ENCODE measurements around the gene CPNE5.

- TF ChIP-seq CTCF (IDR thresholded peaks at IDR 0.05) (no peak), CEBPB (IDR thresholded peaks at IDR 0.05) (no peak), RFX5 (IDR thresholded peaks at IDR 0.05) (no peak), POLR2A (IDR thresholded peaks at IDR 0.05; ENCODE audit: low read length) (no peak), CHD2 (IDR thresholded peaks at IDR 0.05; ENCODE audit: low read length, partially characterized antibody) (no peak), MAZ (IDR thresholded peaks at IDR 0.05; ENCODE audit: borderline replicate concordance, low read depth, low read length) (no peak), E2F6 (IDR thresholded peaks at IDR 0.05; ENCODE audit: borderline replicate concordance, low read depth) (no peak), MAX (IDR thresholded peaks at IDR 0.05) (no peak), PBX3 (IDR thresholded peaks at IDR 0.05) (no peak), ELK1 (IDR thresholded peaks at IDR 0.05; ENCODE audit: low read depth, low read length) (no peak), ZNF302 (CRISPR knock-in tag; IDR thresholded peaks at IDR 0.05) (no peak), REST (IDR thresholded peaks at IDR 0.05) (no peak), RAD21 (conservative IDR thresholded peaks at IDR 0.05 in 1 of 2, IDR thresholded peaks at IDR 0.05 in 1 of 2) (no peak), CBX2 (IDR thresholded peaks at IDR 0.05; ENCODE audit: borderline replicate concordance, low read depth) (no peak)
Measured at GRCh38 chr6:36837686-36838085, 1.6 kb downstream of the CPNE5 start.
